ENCODE results near the gene GASK1A. TPM values are rescaled to one million over a fixed set of nuclear protein-coding genes. Genes with fewer than 3 reads are reported as not detected.

The GASK1A gene
- total and polyA plus RNA-seq, 2 experiments from 2014 or later, result 2.6 to 11.1 TPM

- Histone ChIP-seq H2AFZ (no peak overlapping the region), H3K4me1 (ENCODE audit: insufficient read depth) (peaks cover 4% of the 10 kb centered on the region; the same call in 1 of the 2 replicates), H3K9me2 (ENCODE audit: insufficient read depth) (no peaks in the 10 kb centered on the region), H3K27ac (ENCODE audit: low read depth) (no peak overlapping the region), H4K20me1 (replicated peaks; ENCODE audit: insufficient read depth) (peaks cover 3% of the 10 kb centered on the region), H3F3A (replicated peaks; ENCODE audit: low read depth) (no peaks in the 10 kb centered on the region), H3K4me3 (no peak overlapping the region), H3K27me3 (ENCODE audit: insufficient read depth) (peaks cover 16% of the 10 kb centered on the region; the same call in 1 of the 2 replicates), H3K79me2 (replicated peaks; ENCODE audit: insufficient read depth) (peaks cover 17% of the 10 kb centered on the region; the same call in 1 of the 2 replicates), H3K4me2 (no peak overlapping the region), H3K36me3 (ENCODE audit: insufficient read depth) (no peaks in the 10 kb centered on the region)
- Mint-ChIP-seq H3K4me1 (peaks cover 8% of the 10 kb centered on the region), H3K9me3 (no peaks in the 10 kb centered on the region), H3K4me3 (no peak overlapping the region), H3K27me3 (ENCODE audit: insufficient read depth, low read depth, poor library complexity) (peaks cover 3% of the 10 kb centered on the region), H3K27ac (no peak overlapping the region), H3K36me3 (ENCODE audit: low read depth) (no peaks in the 10 kb centered on the region)
- no peak for TF ChIP-seq NANOG (IDR thresholded peaks at IDR 0.05; ENCODE audit: borderline replicate concordance)
- TF ChIP-seq REST (IDR thresholded peaks at IDR 0.05; ENCODE audit: unreplicated experiment), result no peak
- no peak for ATAC-seq
- DNase-seq (ENCODE audit: low spot score), result no peak
Observed at GRCh38 chr3:43102773-43103480, 123.8 kb downstream of the GASK1A start.

- H3K9me3 Mint-ChIP-seq, result no peaks in the 10 kb centered on the region
- Histone ChIP-seq H3K4me3 (no peak overlapping the region), H3K27me3 (ENCODE audit: insufficient read depth) (peaks cover 16% of the 10 kb centered on the region; the same call in 1 of the 2 replicates), H3F3A (replicated peaks; ENCODE audit: low read depth) (no peaks in the 10 kb centered on the region), H3K36me3 (ENCODE audit: insufficient read depth) (no peaks in the 10 kb centered on the region), H3K79me2 (replicated peaks; ENCODE audit: insufficient read depth) (peaks cover 17% of the 10 kb centered on the region; the same call in 1 of the 2 replicates), H2AFZ (no peak overlapping the region), H3K27ac (ENCODE audit: low read depth) (no peak overlapping the region), H3K4me1 (ENCODE audit: insufficient read depth) (peaks cover 4% of the 10 kb centered on the region; the same call in 1 of the 2 replicates), H3K9me2 (ENCODE audit: insufficient read depth) (no peaks in the 10 kb centered on the region), H4K20me1 (replicated peaks; ENCODE audit: insufficient read depth) (peaks cover 3% of the 10 kb centered on the region), H3K4me2 (no peak overlapping the region)
- H3K4me3 Mint-ChIP-seq, result no peak overlapping the region
- H3K27ac Mint-ChIP-seq, result no peak overlapping the region
- peaks cover 3% of the 10 kb centered on the region for H3K27me3 Mint-ChIP-seq (ENCODE audit: insufficient read depth, low read depth, poor library complexity)
- H3K36me3 Mint-ChIP-seq (ENCODE audit: low read depth), result no peaks in the 10 kb centered on the region
- H3K4me1 Mint-ChIP-seq, result peaks cover 8% of the 10 kb centered on the region
- TF ChIP-seq, protein P1, sequence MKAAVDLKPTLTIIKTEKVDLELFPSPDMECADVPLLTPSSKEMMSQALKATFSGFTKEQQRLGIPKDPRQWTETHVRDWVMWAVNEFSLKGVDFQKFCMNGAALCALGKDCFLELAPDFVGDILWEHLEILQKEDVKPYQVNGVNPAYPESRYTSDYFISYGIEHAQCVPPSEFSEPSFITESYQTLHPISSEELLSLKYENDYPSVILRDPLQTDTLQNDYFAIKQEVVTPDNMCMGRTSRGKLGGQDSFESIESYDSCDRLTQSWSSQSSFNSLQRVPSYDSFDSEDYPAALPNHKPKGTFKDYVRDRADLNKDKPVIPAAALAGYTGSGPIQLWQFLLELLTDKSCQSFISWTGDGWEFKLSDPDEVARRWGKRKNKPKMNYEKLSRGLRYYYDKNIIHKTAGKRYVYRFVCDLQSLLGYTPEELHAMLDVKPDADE (IDR thresholded peaks at IDR 0.05), result no peak
- TF ChIP-seq NANOG (IDR thresholded peaks at IDR 0.05; ENCODE audit: borderline replicate concordance) (no peak), CREB1 (CRISPR knock-in tag; IDR thresholded peaks at IDR 0.05; ENCODE audit: low read depth) (no peak)
- DNase-seq (ENCODE audit: low spot score) (no peak), ATAC-seq (no peak)
Observed at GRCh38 chr3:43104039-43104438, 124.9 kb downstream of the GASK1A start.

Data from GM23338 (cell line).